GM18508 (cell line): ENCODE results near the gene HOMER1.
"Not testable (repeated sequence)": the region's sequence is repeated elsewhere in the genome, so short reads cannot be mapped to it uniquely, and the experiment has no call there.

ENCODE experiments used
- ATAC-seq: cut with Tn5 transposase; IDR thresholded peaks from one replicate; pipeline ENCODE4 v1.9.1; 2021; ENCODE audit warnings: moderate number of reproducible peaks; ENCODE audit not compliant: insufficient read depth, unreplicated experiment

The HOMER1 gene

GRCh38 chr5:79436224-79436623 lies 77.7 kb downstream of the HOMER1 start:
- no peak for ATAC-seq

GRCh38 chr5:79430196-79430595 lies 83.7 kb downstream of the HOMER1 start:
- no peak for ATAC-seq

- no peak for ATAC-seq
Observed at GRCh38 chr5:79423296-79423695, 90.6 kb downstream of the HOMER1 start.

GRCh38 chr5:79420248-79420647 lies 93.7 kb downstream of the HOMER1 start:
- no peak for ATAC-seq

- ATAC-seq, result no peak
Observed at GRCh38 chr5:79418276-79418675, 95.7 kb downstream of the HOMER1 start.

- ATAC-seq, result no peak
Observed at GRCh38 chr5:79417495-79417894, 96.4 kb downstream of the HOMER1 start.

- peak; percentile 77 for ATAC-seq
Observed at GRCh38 chr5:79416499-79416898, 97.4 kb downstream of the HOMER1 start.

- ATAC-seq, result no peak
Observed at GRCh38 chr5:79413112-79413511, 100.8 kb downstream of the HOMER1 start.

- ATAC-seq, result no peak
Observed at GRCh38 chr5:79408028-79408427, 105.9 kb downstream of the HOMER1 start.

- ATAC-seq, result no peak
Observed at GRCh38 chr5:79407591-79407990, 106.3 kb downstream of the HOMER1 start.

GRCh38 chr5:79401216-79401615 lies 112.7 kb downstream of the HOMER1 start:
- no peak for ATAC-seq

GRCh38 chr5:79399046-79399445 lies 114.9 kb downstream of the HOMER1 start:
- no peak for ATAC-seq

- ATAC-seq, result no peak
Observed at GRCh38 chr5:79397080-79397479, 116.9 kb downstream of the HOMER1 start.

- no peak for ATAC-seq
Observed at GRCh38 chr5:79396265-79396664, 117.7 kb downstream of the HOMER1 start.

GRCh38 chr5:79395296-79395695 lies 118.6 kb downstream of the HOMER1 start:
- no peak for ATAC-seq

- ATAC-seq, result no peak
Observed at GRCh38 chr5:79392776-79393175, 121.2 kb downstream of the HOMER1 start.

- no peak for ATAC-seq
Observed at GRCh38 chr5:79386679-79387078, 127.3 kb downstream of the HOMER1 start.

GRCh38 chr5:79385126-79385525 lies 128.8 kb downstream of the HOMER1 start:
- not testable (repeated sequence) for ATAC-seq

GRCh38 chr5:79378510-79379186 lies 135.3 kb downstream of the HOMER1 start:
- ATAC-seq, result no peak

- no peak for ATAC-seq
Observed at GRCh38 chr5:79357398-79357797, 156.5 kb downstream of the HOMER1 start.

- ATAC-seq, result no peak
Observed at GRCh38 chr5:79349881-79350280, 164.1 kb downstream of the HOMER1 start.

- no peak for ATAC-seq
Observed at GRCh38 chr5:79349047-79349446, 164.9 kb downstream of the HOMER1 start.

GRCh38 chr5:79346420-79346824 lies 167.5 kb downstream of the HOMER1 start:
- ATAC-seq, result no peak
